Sigmoid colon (tissue), 7 donors: Measurements from ENCODE around the gene SPOP. TPM values are rescaled to one million over a fixed set of nuclear protein-coding genes. Genes with fewer than 3 reads are reported as not detected.
"Not testable (repeated sequence)": the region's sequence is repeated elsewhere in the genome, so short reads cannot be mapped to it uniquely, and the experiment has no call there.

Source experiments
- DNase-seq: peaks from one replicate; pipeline ENCODE4 v3.0.0-alpha.2; 2019
- H3K27ac ChIP-seq, 4 donors: fragments of 200-600 bp; sonication (generic); one replicate each; pipeline ENCODE4 v1.5.1; 2016 to 2019; ENCODE audit warnings: mild to moderate bottlenecking in 1 of 4
- H3K27me3 ChIP-seq, 3 donors: fragments of 200-600 bp; sonication (generic); one replicate each; pipeline ENCODE4 v1.5.1; 2019; ENCODE audit warnings: mild to moderate bottlenecking in 1 of 3
- H3K36me3 ChIP-seq, 4 donors: fragments of 200-600 bp; sonication (generic); one replicate each; pipeline ENCODE4 v1.5.1; 2016 to 2019
- H3K4me1 ChIP-seq, 4 donors: fragments of 200-600 bp; sonication (generic); one replicate each; pipeline ENCODE4 v1.5.1; 2017 to 2019
- H3K4me3 ChIP-seq, 4 donors: fragments of 200-600 bp; sonication (generic); one replicate each; pipeline ENCODE4 v1.5.1; 2017 to 2019; ENCODE audit warnings: mild to moderate bottlenecking in 2 of 4, moderate library complexity in 1 of 4
- H3K9me3 ChIP-seq, 4 donors: fragments of 200-600 bp in 3 of 4; sonication (generic) in 3 of 4; one replicate each; pipeline versions ENCODE4 v1.5.1 to v1.6.1; 2013 to 2019
- EP300 ChIP-seq, 4 donors: sonication (generic); formaldehyde crosslinking; IDR thresholded peaks; one replicate each; pipeline ENCODE4 v1.6.1; 2017; ENCODE audit warnings: antibody characterized with exemption in 4 of 4
- POLR2A ChIP-seq, 2 donors: fragments of 450-650 bp; IDR thresholded peaks; one replicate each; pipeline ENCODE4 v1.6.1; 2016; ENCODE audit warnings: antibody characterized with exemption in 2 of 2, mild to moderate bottlenecking in 2 of 2, moderate library complexity in 2 of 2
- POLR2AphosphoS5 ChIP-seq, 4 donors: sonication (generic); formaldehyde crosslinking; IDR thresholded peaks; one replicate each; pipeline ENCODE4 v1.6.1; 2017; ENCODE audit warnings: antibody characterized with exemption in 4 of 4
- WGBS, 2 donors: extraction: QIAGEN DNeasy Blood & Tissue Kit; methylation state at CpG; one replicate each; pipeline ENCODE4 v1.1.7; 2013; 5-methylcytosine and 5-hydroxymethylcytosine counted together
- intact Hi-C: fragments of 100-400 bp; cut with DNase I; formaldehyde crosslinking; loops from one replicate; pipeline ENCODE4 v1.15.1; 2023
- polyA plus RNA-seq, 3 donors: library from polyadenylated mRNA; stranded (reverse); fragments of 200-250 nt; gene quantifications; one replicate each; pipeline ENCODE4 v1.2.3, GENCODE V29; 2013
- total RNA-seq, 4 donors: library from RNA; depleted of rRNA; stranded (reverse); fragments of >200 nt; gene quantifications; one replicate each; pipeline ENCODE4 v1.1.0, GENCODE V29; 2016
- TF ChIP-seq, protein P1 (sequence below), 4 experiments: fragments of 450-650 bp in 3 of 4; fragments of 200-600 bp in 1 of 4; IDR thresholded peaks; one replicate each; pipeline ENCODE4 v1.5.1; 2016 to 2019; ENCODE audit warnings: antibody characterized with exemption in 4 of 4, mild to moderate bottlenecking in 3 of 4, moderate library complexity in 2 of 4
- donor health status: healthy with polysubstance abuse.
- donor health status: Bipolar disorder and iron deficiency.
- donor health status: healthy.

The SPOP gene
- total and polyA plus RNA-seq, 7 donors, result 33.0 to 332 (median 226) TPM

DNA sequence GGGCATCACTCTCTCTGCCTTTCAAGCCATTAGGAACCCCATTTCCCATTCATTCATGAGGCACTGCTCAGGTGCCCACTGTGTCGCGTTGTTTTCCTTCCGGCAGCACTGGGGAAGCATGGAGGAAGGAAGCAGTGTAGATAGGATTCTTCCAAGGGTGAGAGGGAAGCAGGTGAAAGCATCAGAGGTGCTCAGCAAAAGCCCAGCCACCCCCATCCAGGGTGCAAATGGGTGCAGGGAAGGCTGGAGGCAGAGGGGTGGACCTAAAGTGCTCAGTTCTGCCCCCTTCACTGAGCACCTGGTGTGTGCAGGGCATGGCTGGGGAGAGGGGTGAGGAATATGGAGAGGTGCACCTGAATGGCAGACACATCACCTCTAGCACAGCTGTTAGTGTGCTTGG lies 105.7 kb downstream of the SPOP start:
- WGBS, 2 donors, result 77 to 79% methylated on average over 3 of the region's 3 CpGs
- H3K27ac ChIP-seq, result peak overlapping the region in 3 of 4 donors; percentile 87 to 96 (median 94)
- intact Hi-C loops, result no loop called here
- TF ChIP-seq EP300 (IDR thresholded peaks at IDR 0.05) (no peak), POLR2AphosphoS5 (IDR thresholded peaks at IDR 0.05) (no peak), POLR2A (IDR thresholded peaks at IDR 0.05) (no peak)
- TF ChIP-seq, protein P1, sequence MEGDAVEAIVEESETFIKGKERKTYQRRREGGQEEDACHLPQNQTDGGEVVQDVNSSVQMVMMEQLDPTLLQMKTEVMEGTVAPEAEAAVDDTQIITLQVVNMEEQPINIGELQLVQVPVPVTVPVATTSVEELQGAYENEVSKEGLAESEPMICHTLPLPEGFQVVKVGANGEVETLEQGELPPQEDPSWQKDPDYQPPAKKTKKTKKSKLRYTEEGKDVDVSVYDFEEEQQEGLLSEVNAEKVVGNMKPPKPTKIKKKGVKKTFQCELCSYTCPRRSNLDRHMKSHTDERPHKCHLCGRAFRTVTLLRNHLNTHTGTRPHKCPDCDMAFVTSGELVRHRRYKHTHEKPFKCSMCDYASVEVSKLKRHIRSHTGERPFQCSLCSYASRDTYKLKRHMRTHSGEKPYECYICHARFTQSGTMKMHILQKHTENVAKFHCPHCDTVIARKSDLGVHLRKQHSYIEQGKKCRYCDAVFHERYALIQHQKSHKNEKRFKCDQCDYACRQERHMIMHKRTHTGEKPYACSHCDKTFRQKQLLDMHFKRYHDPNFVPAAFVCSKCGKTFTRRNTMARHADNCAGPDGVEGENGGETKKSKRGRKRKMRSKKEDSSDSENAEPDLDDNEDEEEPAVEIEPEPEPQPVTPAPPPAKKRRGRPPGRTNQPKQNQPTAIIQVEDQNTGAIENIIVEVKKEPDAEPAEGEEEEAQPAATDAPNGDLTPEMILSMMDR (IDR thresholded peaks at IDR 0.05), result no peak
- no peak for DNase-seq
- no peaks in the 10 kb centered on the region for H3K36me3 ChIP-seq
- no peak overlapping the region for H3K4me3 ChIP-seq
- H3K4me1 ChIP-seq, result peaks cover 0 to 55% (median 50%) of the 10 kb centered on the region in 4 donors
- H3K9me3 ChIP-seq, result no peaks in the 10 kb centered on the region
- no peaks in the 10 kb centered on the region for H3K27me3 ChIP-seq

DNA sequence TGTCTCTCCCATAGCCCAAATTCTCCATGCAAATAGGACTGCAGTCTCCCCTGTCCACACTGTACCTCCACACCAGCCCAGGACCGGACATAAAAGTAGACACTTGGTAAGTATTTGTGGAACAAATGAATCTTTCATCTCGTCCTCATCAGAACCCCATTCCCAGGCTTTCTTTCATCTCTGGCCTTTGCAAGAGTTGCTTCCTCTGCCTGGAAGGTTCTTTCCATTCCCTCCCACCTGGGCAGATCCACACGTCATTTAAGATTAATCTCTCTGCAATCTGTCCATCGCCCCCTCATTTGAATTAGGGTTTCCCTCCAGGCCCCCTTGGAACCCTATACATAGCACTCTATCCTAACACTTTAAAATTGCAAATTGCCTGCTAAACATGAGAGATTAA lies 106.1 kb downstream of the SPOP start:
- intact Hi-C loops, result no loop called here
- H3K4me1 ChIP-seq, result peaks cover 0 to 57% (median 51%) of the 10 kb centered on the region in 4 donors
- peak overlapping the region; percentile 38 to 96 (median 90) for H3K27ac ChIP-seq
- H3K27me3 ChIP-seq, result no peaks in the 10 kb centered on the region
- H3K4me3 ChIP-seq, result no peak overlapping the region
- 34 to 66% methylated on average over 4 of the region's 4 CpGs for WGBS, 2 donors
- no peaks in the 10 kb centered on the region for H3K9me3 ChIP-seq
- TF ChIP-seq, protein P1 (IDR thresholded peaks at IDR 0.05), result no peak
- TF ChIP-seq EP300 (IDR thresholded peaks at IDR 0.05), result no peak
- H3K36me3 ChIP-seq, result no peaks in the 10 kb centered on the region
- no peak for DNase-seq

DNA sequence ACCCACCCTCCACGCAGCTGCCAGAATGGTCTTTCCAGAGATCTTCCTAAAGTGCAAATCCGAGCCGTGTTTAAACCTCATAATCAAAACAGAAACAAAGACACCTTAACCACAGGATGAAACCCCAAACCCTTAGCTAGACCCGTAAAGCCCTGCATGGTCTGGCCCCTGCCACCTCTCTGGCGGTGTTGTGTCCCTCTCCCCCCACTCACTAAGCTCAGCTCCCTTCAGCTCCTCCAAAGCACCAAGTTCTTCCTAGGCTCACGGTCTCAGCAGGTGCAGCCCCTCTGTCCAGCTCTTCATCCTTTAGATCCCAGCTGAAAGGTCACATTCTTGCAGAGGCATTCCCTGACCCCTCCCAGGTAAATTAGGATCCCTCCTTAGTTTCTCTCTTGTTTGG lies 106.6 kb downstream of the SPOP start:
- TF ChIP-seq, protein P1 (IDR thresholded peaks at IDR 0.05), result no peak
- no peak for TF ChIP-seq EP300 (IDR thresholded peaks at IDR 0.05)
- Histone ChIP-seq H3K9me3 (no peaks in the 10 kb centered on the region), H3K4me1 (peaks cover 0 to 60% (median 55%) of the 10 kb centered on the region in 4 donors), H3K27me3 (no peaks in the 10 kb centered on the region), H3K4me3 (no peak overlapping the region), H3K36me3 (no peaks in the 10 kb centered on the region), H3K27ac (peak overlapping the region; percentile 38 to 96 (median 90))
- no peak for DNase-seq
- intact Hi-C loops, result no loop called here
- 32 to 57% methylated on average over 6 of the region's 6 CpGs for WGBS, 2 donors

DNA sequence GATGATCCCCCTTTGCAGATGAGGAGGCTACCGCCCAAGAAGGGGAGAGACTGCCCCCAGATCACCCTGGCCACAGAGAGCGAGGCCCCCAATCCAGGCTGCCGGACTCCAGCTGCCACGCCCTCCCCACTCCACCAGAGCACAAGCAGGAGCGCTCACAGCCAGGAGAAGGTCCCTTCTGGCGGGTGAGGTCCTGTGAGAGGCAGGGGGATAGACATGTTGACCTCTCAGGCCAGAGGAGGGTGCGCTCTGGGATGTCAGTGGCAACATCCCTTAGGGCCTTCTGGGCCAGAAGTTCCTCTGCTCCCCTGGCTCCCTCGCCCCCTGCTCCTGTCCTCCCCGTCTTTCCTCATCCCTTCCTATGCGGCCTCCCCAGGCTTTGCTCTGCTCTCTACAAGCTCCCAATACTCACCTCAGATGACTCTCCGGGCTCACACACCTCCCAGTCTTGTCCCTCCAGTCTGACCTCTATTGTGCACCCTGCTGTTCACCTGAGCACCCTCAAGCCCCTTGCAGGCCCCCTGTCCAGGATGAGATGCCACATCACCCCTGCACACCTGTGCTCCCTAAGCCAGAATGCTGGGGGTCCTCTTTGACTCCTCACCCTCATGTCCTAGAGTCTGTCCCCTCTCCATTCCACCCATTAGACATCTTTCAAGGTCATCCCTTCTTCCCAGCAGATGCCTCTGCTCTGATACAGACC lies 107.2 kb downstream of the SPOP start:
- WGBS, 2 donors, result 28 to 67% methylated on average over 11 of the region's 11 CpGs
- intact Hi-C loops, result loop anchor here (1.0 kb wide), 1 partner anchor 125 kb away; no protein-coding TSS in a partner anchor
- Histone ChIP-seq H3K9me3 (no peaks in the 10 kb centered on the region), H3K36me3 (no peaks in the 10 kb centered on the region), H3K27me3 (no peaks in the 10 kb centered on the region), H3K27ac (peak overlapping the region; percentile 77 to 96 (median 90)), H3K4me3 (no peak overlapping the region), H3K4me1 (peaks cover 0 to 64% (median 57%) of the 10 kb centered on the region in 4 donors)
- TF ChIP-seq POLR2A (IDR thresholded peaks at IDR 0.05) (no peak), EP300 (IDR thresholded peaks at IDR 0.05) (no peak), POLR2AphosphoS5 (IDR thresholded peaks at IDR 0.05) (no peak)
- TF ChIP-seq, protein P1 (IDR thresholded peaks at IDR 0.05), result no peak
- DNase-seq, result no peak

DNA sequence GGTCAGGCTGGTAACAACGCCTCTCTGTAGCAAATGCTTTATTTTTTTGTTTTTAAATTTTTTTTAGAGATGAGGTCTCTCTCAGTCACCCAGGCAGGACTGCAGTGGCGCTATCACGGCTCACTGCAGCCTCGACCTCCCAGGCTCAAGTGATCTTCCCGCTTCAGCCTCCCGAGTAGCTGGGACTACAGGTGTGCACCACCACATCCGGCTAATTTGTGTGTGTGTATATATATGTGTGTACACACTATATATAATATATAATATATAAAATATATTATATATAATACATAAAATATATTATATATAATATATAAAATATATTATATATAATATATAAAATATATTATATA lies 109.2 kb downstream of the SPOP start:
- 63 to 83% methylated on average over 7 of the region's 7 CpGs for WGBS, 2 donors
- DNase-seq, H3K36me3 ChIP-seq, H3K27me3 ChIP-seq, H3K9me3 ChIP-seq, H3K4me3 ChIP-seq: not testable (repeated sequence)
- H3K27ac ChIP-seq, result peak overlapping the region in 3 of 4 donors; percentile 88 to 92 (median 91)
- H3K4me1 ChIP-seq, result peaks cover 0 to 59% (median 56%) of the 10 kb centered on the region in 4 donors
- intact Hi-C loops, result loop anchor here (2.0 to 5.0 kb wide), 2 partner anchors 284 to 428 kb away; no protein-coding TSS in a partner anchor
